ENCODE results near the gene ZNF205.
"Not testable (repeated sequence)": the region's sequence is repeated elsewhere in the genome, so short reads cannot be mapped to it uniquely, and the experiment has no call there.

Gene ZNF205

GRCh38 chr16:3065742-3066439 is 46.5 kb upstream of the ZNF205 start:
- DNase-seq (ENCODE audit: low spot score): no peak
- no peak overlapping the region for H3K4ac ChIP-seq (ENCODE audit: low read length)
- no peaks in the 10 kb centered on the region for H3K36me3 ChIP-seq (replicated peaks in 1 of 2; ENCODE audit: control insufficient read depth in 2 of 2, insufficient read depth in 2 of 2, low read length in 2 of 2)
- no peaks in the 10 kb centered on the region for H3K9me3 ChIP-seq (replicated peaks in 1 of 2; ENCODE audit: control insufficient read depth in 2 of 2, insufficient read depth in 1 of 2, low read depth in 1 of 2, low read length in 2 of 2)
- H3K4me2 ChIP-seq (ENCODE audit: insufficient read depth, low read length, poor library complexity, severe bottlenecking): no peak overlapping the region
- no peak overlapping the region for H2AFZ ChIP-seq (ENCODE audit: low read length)
- peak overlapping the region; percentile 42 for H2BK12ac ChIP-seq (ENCODE audit: low read length)
- no peak overlapping the region for H3K4me3 ChIP-seq (ENCODE audit: low read length in 2 of 2)
- H3K23ac ChIP-seq (ENCODE audit: low read depth, low read length, poor library complexity): no peak overlapping the region
- H3K27ac ChIP-seq (replicated peaks; ENCODE audit: low read length): no peak overlapping the region
- H2BK15ac ChIP-seq (ENCODE audit: low read length): peak overlapping the region; percentile 59
- H3K9ac ChIP-seq (ENCODE audit: low read depth, low read length, poor library complexity): no peak overlapping the region
- H4K8ac ChIP-seq (ENCODE audit: low read depth, low read length): no peak overlapping the region
- no peak overlapping the region for H2AK5ac ChIP-seq (ENCODE audit: low read depth, low read length)
- H3K79me1 ChIP-seq (ENCODE audit: low read depth, low read length): no peaks in the 10 kb centered on the region
- H3K14ac ChIP-seq (ENCODE audit: low read length): no peak overlapping the region
- H2BK5ac ChIP-seq (ENCODE audit: low read length): peak overlapping the region; percentile 11
- peaks cover 0 to 18% (median 0%) of the 10 kb centered on the region in 3 experiments for H3K27me3 ChIP-seq (ENCODE audit: control insufficient read depth in 3 of 3, insufficient read depth in 3 of 3, low read depth in 1 of 3, low read length in 3 of 3)
- peaks cover 0 to 3% of the 10 kb centered on the region in 2 donors for H3K4me1 ChIP-seq (ENCODE audit: control insufficient read depth in 2 of 2, insufficient read depth in 1 of 2, low read depth in 1 of 2, low read length in 2 of 2)
- peak overlapping the region; percentile 65 for H4K91ac ChIP-seq (ENCODE audit: low read depth, low read length, poor library complexity)
- WGBS, 2 donors (ENCODE audit: extremely low coverage in 2 of 2, insufficient read length in 2 of 2, insufficient replicate concordance in 1 of 2): no CpG with 5 or more reads among the region's 26 CpGs
- H2BK120ac ChIP-seq (ENCODE audit: low read depth, low read length): no peak overlapping the region
- no peak overlapping the region for H3K18ac ChIP-seq (ENCODE audit: low read length)

GRCh38 chr16:3066440-3066748 is 46.0 kb upstream of the ZNF205 start:
- Histone ChIP-seq H2AK5ac (ENCODE audit: low read depth, low read length) (no peak overlapping the region), H3K27ac (replicated peaks; ENCODE audit: low read length) (no peak overlapping the region), H3K4ac (ENCODE audit: low read length) (no peak overlapping the region), H2BK5ac (ENCODE audit: low read length) (no peak overlapping the region), H4K91ac (ENCODE audit: low read depth, low read length, poor library complexity) (no peak overlapping the region), H2BK15ac (ENCODE audit: low read length) (no peak overlapping the region), H2BK120ac (ENCODE audit: low read depth, low read length) (no peak overlapping the region), H3K36me3 (replicated peaks in 1 of 2; ENCODE audit: control insufficient read depth in 2 of 2, insufficient read depth in 2 of 2, low read length in 2 of 2) (no peaks in the 10 kb centered on the region), H3K9ac (ENCODE audit: low read depth, low read length, poor library complexity) (no peak overlapping the region), H3K9me3 (replicated peaks in 1 of 2; ENCODE audit: control insufficient read depth in 2 of 2, insufficient read depth in 1 of 2, low read depth in 1 of 2, low read length in 2 of 2) (no peaks in the 10 kb centered on the region), H3K14ac (ENCODE audit: low read length) (no peak overlapping the region), H2BK12ac (ENCODE audit: low read length) (no peak overlapping the region), H3K27me3 (ENCODE audit: control insufficient read depth in 3 of 3, insufficient read depth in 3 of 3, low read depth in 1 of 3, low read length in 3 of 3) (peaks cover 0 to 23% (median 0%) of the 10 kb centered on the region in 3 experiments), H3K4me2 (ENCODE audit: insufficient read depth, low read length, poor library complexity, severe bottlenecking) (no peak overlapping the region), H3K23ac (ENCODE audit: low read depth, low read length, poor library complexity) (no peak overlapping the region), H3K4me3 (ENCODE audit: low read length in 2 of 2) (no peak overlapping the region), H3K18ac (ENCODE audit: low read length) (no peak overlapping the region), H2AFZ (ENCODE audit: low read length) (no peak overlapping the region), H4K8ac (ENCODE audit: low read depth, low read length) (no peak overlapping the region), H3K79me1 (ENCODE audit: low read depth, low read length) (no peaks in the 10 kb centered on the region), H3K4me1 (ENCODE audit: control insufficient read depth in 2 of 2, insufficient read depth in 1 of 2, low read depth in 1 of 2, low read length in 2 of 2) (peaks cover 0 to 3% of the 10 kb centered on the region in 2 donors)
- no peak for DNase-seq (ENCODE audit: low spot score)
- WGBS, 2 donors (ENCODE audit: extremely low coverage in 2 of 2, insufficient read length in 2 of 2, insufficient replicate concordance in 1 of 2): no CpG with 5 or more reads among the region's 7 CpGs

- no peak overlapping the region for H4K91ac ChIP-seq (ENCODE audit: low read depth, low read length, poor library complexity)
- no peak overlapping the region for H3K14ac ChIP-seq (ENCODE audit: low read length)
- no peaks in the 10 kb centered on the region for H3K9me3 ChIP-seq (replicated peaks in 1 of 2; ENCODE audit: control insufficient read depth in 2 of 2, insufficient read depth in 1 of 2, low read depth in 1 of 2, low read length in 2 of 2)
- H3K36me3 ChIP-seq (replicated peaks in 1 of 2; ENCODE audit: control insufficient read depth in 2 of 2, insufficient read depth in 2 of 2, low read length in 2 of 2): no peaks in the 10 kb centered on the region
- no peak overlapping the region for H3K4me2 ChIP-seq (ENCODE audit: insufficient read depth, low read length, poor library complexity, severe bottlenecking)
- H3K27ac ChIP-seq (replicated peaks; ENCODE audit: low read length): no peak overlapping the region
- WGBS, 2 donors (ENCODE audit: extremely low coverage in 2 of 2, insufficient read length in 2 of 2, insufficient replicate concordance in 1 of 2): no CpG with 5 or more reads among the region's 4 CpGs
- no peak overlapping the region for H3K18ac ChIP-seq (ENCODE audit: low read length)
- H3K27me3 ChIP-seq (ENCODE audit: control insufficient read depth in 3 of 3, insufficient read depth in 3 of 3, low read depth in 1 of 3, low read length in 3 of 3): peaks cover 0 to 29% (median 0%) of the 10 kb centered on the region in 3 experiments
- no peaks in the 10 kb centered on the region for H3K79me1 ChIP-seq (ENCODE audit: low read depth, low read length)
- H3K9ac ChIP-seq (ENCODE audit: low read depth, low read length, poor library complexity): peak overlapping the region; percentile 2
- H3K23ac ChIP-seq (ENCODE audit: low read depth, low read length, poor library complexity): no peak overlapping the region
- no peak overlapping the region for H2AFZ ChIP-seq (ENCODE audit: low read length)
- no peak overlapping the region for H2BK15ac ChIP-seq (ENCODE audit: low read length)
- H2BK12ac ChIP-seq (ENCODE audit: low read length): no peak overlapping the region
- no peak for DNase-seq (ENCODE audit: low spot score)
- H2AK5ac ChIP-seq (ENCODE audit: low read depth, low read length): no peak overlapping the region
- no peak overlapping the region for H4K8ac ChIP-seq (ENCODE audit: low read depth, low read length)
- H3K4me1 ChIP-seq (ENCODE audit: control insufficient read depth in 2 of 2, insufficient read depth in 1 of 2, low read depth in 1 of 2, low read length in 2 of 2): peaks cover 0 to 3% of the 10 kb centered on the region in 2 donors
- H3K4me3 ChIP-seq (ENCODE audit: low read length in 2 of 2): peak overlapping the region in 1 of 2 donors; percentile 5
- no peak overlapping the region for H3K4ac ChIP-seq (ENCODE audit: low read length)
- H2BK120ac ChIP-seq (ENCODE audit: low read depth, low read length): no peak overlapping the region
- no peak overlapping the region for H2BK5ac ChIP-seq (ENCODE audit: low read length)
Observed at GRCh38 chr16:3068487-3068886, 43.9 kb upstream of the ZNF205 start.

- H2BK120ac ChIP-seq (ENCODE audit: low read depth, low read length); H3K4me1 ChIP-seq (ENCODE audit: control insufficient read depth in 2 of 2, insufficient read depth in 1 of 2, low read depth in 1 of 2, low read length in 2 of 2); H3K27ac ChIP-seq (replicated peaks; ENCODE audit: low read length); H3K9me3 ChIP-seq (replicated peaks in 1 of 2; ENCODE audit: control insufficient read depth in 2 of 2, insufficient read depth in 1 of 2, low read depth in 1 of 2, low read length in 2 of 2); H3K4me2 ChIP-seq (ENCODE audit: insufficient read depth, low read length, poor library complexity, severe bottlenecking); H2AFZ ChIP-seq (ENCODE audit: low read length); H3K14ac ChIP-seq (ENCODE audit: low read length); DNase-seq (ENCODE audit: low spot score); H4K8ac ChIP-seq (ENCODE audit: low read depth, low read length); H3K23ac ChIP-seq (ENCODE audit: low read depth, low read length, poor library complexity); H3K36me3 ChIP-seq (replicated peaks in 1 of 2; ENCODE audit: control insufficient read depth in 2 of 2, insufficient read depth in 2 of 2, low read length in 2 of 2); H3K4ac ChIP-seq (ENCODE audit: low read length); H3K18ac ChIP-seq (ENCODE audit: low read length); H2BK12ac ChIP-seq (ENCODE audit: low read length); H3K9ac ChIP-seq (ENCODE audit: low read depth, low read length, poor library complexity); H2AK5ac ChIP-seq (ENCODE audit: low read depth, low read length); H3K4me3 ChIP-seq (ENCODE audit: low read length in 2 of 2); H3K79me1 ChIP-seq (ENCODE audit: low read depth, low read length); H2BK5ac ChIP-seq (ENCODE audit: low read length); H2BK15ac ChIP-seq (ENCODE audit: low read length); H4K91ac ChIP-seq (ENCODE audit: low read depth, low read length, poor library complexity): not testable (repeated sequence)
- WGBS, 2 donors (ENCODE audit: extremely low coverage in 2 of 2, insufficient read length in 2 of 2, insufficient replicate concordance in 1 of 2): no CpG with 5 or more reads among the region's 11 CpGs
- peaks cover 0 to 34% (median 0%) of the 10 kb centered on the region in 3 experiments for H3K27me3 ChIP-seq (ENCODE audit: control insufficient read depth in 3 of 3, insufficient read depth in 3 of 3, low read depth in 1 of 3, low read length in 3 of 3)
Observed at GRCh38 chr16:3069146-3069545, 43.2 kb upstream of the ZNF205 start.
